WTC11 (cell line): ENCODE data around the gene RPRM. TPM values are rescaled to one million over a fixed set of nuclear protein-coding genes. Genes with fewer than 3 reads are reported as not detected.

Experiments used
- ATAC-seq: fragments of 200-7000 bp; cut with Tn5 transposase; 2 replicates; pipeline ENCODE4 v1.10.0; 2021; ENCODE audit warnings: mild to moderate bottlenecking, moderate library complexity
- CTCF ChIA-PET: fragments of 300-600 bp; sonication (Branson Sonifier 250); formaldehyde crosslinking; loops from one replicate; lab custom pipeline; 2021; ENCODE audit warnings: antibody characterized with exemption; lab: Charles Lee
- POLR2A ChIA-PET: fragments of 350-600 bp; sonication (Branson Sonifier 250); formaldehyde crosslinking; loops from one replicate; lab custom pipeline; 2021; ENCODE audit warnings: antibody characterized with exemption; lab: Charles Lee
- DNase-seq: peaks from one replicate; pipeline ENCODE4 v3.0.0; 2021; ENCODE audit warnings: low spot score
- H3K27ac Mint-ChIP-seq: 2 replicates; pipeline ENCODE4 v1.8.0; 2021; ENCODE audit warnings: mixed read lengths
- H3K27me3 Mint-ChIP-seq: 2 replicates; pipeline ENCODE4 v1.8.0; 2021; ENCODE audit warnings: low read depth, mild to moderate bottlenecking, moderate library complexity, mixed read lengths
- H3K36me3 Mint-ChIP-seq: 2 replicates; pipeline ENCODE4 v1.8.0; 2021; ENCODE audit warnings: mixed read lengths
- H3K4me1 Mint-ChIP-seq: 2 replicates; pipeline ENCODE4 v1.8.0; 2022; ENCODE audit warnings: mixed read lengths
- H3K4me3 Mint-ChIP-seq: 2 replicates; pipeline ENCODE4 v1.8.0; 2021; ENCODE audit warnings: mild to moderate bottlenecking, moderate library complexity, mixed read lengths
- H3K9me3 Mint-ChIP-seq: 2 replicates; pipeline ENCODE4 v1.8.0; 2021; ENCODE audit warnings: mixed read lengths
- ELF4 ChIP-seq: sonication (generic); formaldehyde crosslinking; IDR thresholded peaks from 2 replicates; pipeline ENCODE4 v1.8.1; 2022; ENCODE audit warnings: low read depth, mild to moderate bottlenecking, moderate library complexity, missing genetic modification reagents
- FOXP1 ChIP-seq: sonication (generic); formaldehyde crosslinking; IDR thresholded peaks from 2 replicates; pipeline ENCODE4 v1.8.0; 2022; ENCODE audit warnings: missing genetic modification reagents, mild to moderate bottlenecking, moderate library complexity, borderline replicate concordance
- GRHL2 ChIP-seq: fragments of 250-450 bp; sonication (Bioruptor Pico); IDR thresholded peaks from 2 replicates; pipeline ENCODE4 v1.8.0; 2022; ENCODE audit warnings: mild to moderate bottlenecking, moderate library complexity; ENCODE audit not compliant: insufficient replicate concordance, severe bottlenecking
- GTF2I ChIP-seq: fragments of 250-450 bp; sonication (Bioruptor Pico); conservative IDR thresholded peaks from 2 replicates; pipeline ENCODE4 v1.4.0; 2021; ENCODE audit warnings: mild to moderate bottlenecking
- OVOL2 ChIP-seq: fragments of 250-450 bp; sonication (Bioruptor Pico); IDR thresholded peaks from 2 replicates; pipeline ENCODE4 v1.9.0; 2021; ENCODE audit warnings: mild to moderate bottlenecking, borderline replicate concordance
- RORB ChIP-seq: fragments of 250-450 bp; sonication (Bioruptor Pico); IDR thresholded peaks from 2 replicates; pipeline ENCODE4 v1.9.0; 2021; ENCODE audit warnings: mild to moderate bottlenecking
- ZNF219 ChIP-seq: sonication (generic); formaldehyde crosslinking; IDR thresholded peaks from 2 replicates; pipeline ENCODE4 v1.8.0; 2023; ENCODE audit warnings: missing genetic modification reagents, mild to moderate bottlenecking, borderline replicate concordance
- ZNF263 ChIP-seq: sonication (generic); formaldehyde crosslinking; IDR thresholded peaks from 2 replicates; pipeline ENCODE4 v1.8.1; 2022; ENCODE audit warnings: low read depth, mild to moderate bottlenecking, moderate library complexity, missing genetic modification reagents
- ZNF317 ChIP-seq: sonication (generic); formaldehyde crosslinking; IDR thresholded peaks from 2 replicates; pipeline ENCODE4 v1.8.1; 2023; ENCODE audit warnings: low read depth, mild to moderate bottlenecking, moderate library complexity, missing genetic modification reagents, borderline replicate concordance
- ZNF671 ChIP-seq: fragments of 250-450 bp; sonication (Bioruptor Pico); IDR thresholded peaks from 2 replicates; pipeline ENCODE4 v1.8.0; 2021; ENCODE audit warnings: mild to moderate bottlenecking
- total RNA-seq: library from RNA; stranded (reverse); gene quantifications from 3 replicates; pipeline ENCODE4 v1.2.3, GENCODE V29; 2021
- TF ChIP-seq, protein P1 (sequence below): fragments of 250-450 bp; sonication (Bioruptor Pico); IDR thresholded peaks from 2 replicates; pipeline ENCODE4 v2.1.2; 2022; ENCODE audit warnings: mild to moderate bottlenecking, moderate library complexity
- TF ChIP-seq, protein P2 (sequence below): sonication (generic); formaldehyde crosslinking; IDR thresholded peaks from 2 replicates; pipeline ENCODE4 v1.8.1; 2023; ENCODE audit warnings: mild to moderate bottlenecking, moderate library complexity, missing genetic modification reagents
- TF ChIP-seq, protein P3 (sequence below): sonication (generic); formaldehyde crosslinking; IDR thresholded peaks from 2 replicates; pipeline ENCODE4 v1.8.0; 2022; ENCODE audit warnings: mild to moderate bottlenecking, missing genetic modification reagents
- TF ChIP-seq, protein P4 (sequence below): sonication (generic); formaldehyde crosslinking; IDR thresholded peaks from 2 replicates; pipeline ENCODE4 v1.8.1; 2023; ENCODE audit warnings: mild to moderate bottlenecking, missing genetic modification reagents, moderate library complexity
- TF ChIP-seq, protein P5 (sequence below): sonication (generic); formaldehyde crosslinking; IDR thresholded peaks from 2 replicates; pipeline ENCODE4 v1.8.0; 2023; ENCODE audit warnings: mild to moderate bottlenecking, missing genetic modification reagents

The RPRM gene
- total RNA-seq, 1 experiment from 2014 or later: 28.1 TPM

DNA sequence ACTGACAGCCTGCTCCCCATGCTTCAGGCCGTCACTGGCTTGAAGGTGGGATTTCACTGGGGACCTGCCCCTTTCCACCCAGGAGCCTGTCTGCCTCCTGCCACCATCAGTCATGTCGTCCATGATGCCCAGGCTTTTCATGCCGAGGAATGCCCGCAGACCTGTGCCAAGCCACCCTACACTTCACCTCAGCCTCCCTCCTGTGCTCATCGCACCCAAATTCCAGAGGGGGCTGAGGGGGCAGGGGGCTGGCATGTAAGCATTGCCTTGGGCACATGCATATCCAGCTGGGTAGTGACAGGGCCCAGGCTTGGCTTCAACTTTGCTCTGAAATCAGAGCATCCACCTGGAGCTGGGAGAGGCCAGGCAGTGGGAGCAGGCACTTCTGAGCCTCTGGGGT lies 20.9 kb upstream of the RPRM start (continued):
- no peak for TF ChIP-seq OVOL2 (CRISPR knock-in tag)
- TF ChIP-seq RORB (CRISPR knock-in tag): no peak
- TF ChIP-seq, protein P1, sequence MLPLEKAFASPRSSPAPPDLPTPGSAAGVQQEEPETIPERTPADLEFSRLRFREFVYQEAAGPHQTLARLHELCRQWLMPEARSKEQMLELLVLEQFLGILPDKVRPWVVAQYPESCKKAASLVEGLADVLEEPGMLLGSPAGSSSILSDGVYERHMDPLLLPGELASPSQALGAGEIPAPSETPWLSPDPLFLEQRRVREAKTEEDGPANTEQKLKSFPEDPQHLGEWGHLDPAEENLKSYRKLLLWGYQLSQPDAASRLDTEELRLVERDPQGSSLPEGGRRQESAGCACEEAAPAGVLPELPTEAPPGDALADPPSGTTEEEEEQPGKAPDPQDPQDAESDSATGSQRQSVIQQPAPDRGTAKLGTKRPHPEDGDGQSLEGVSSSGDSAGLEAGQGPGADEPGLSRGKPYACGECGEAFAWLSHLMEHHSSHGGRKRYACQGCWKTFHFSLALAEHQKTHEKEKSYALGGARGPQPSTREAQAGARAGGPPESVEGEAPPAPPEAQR (CRISPR knock-in tag): no peak

DNA sequence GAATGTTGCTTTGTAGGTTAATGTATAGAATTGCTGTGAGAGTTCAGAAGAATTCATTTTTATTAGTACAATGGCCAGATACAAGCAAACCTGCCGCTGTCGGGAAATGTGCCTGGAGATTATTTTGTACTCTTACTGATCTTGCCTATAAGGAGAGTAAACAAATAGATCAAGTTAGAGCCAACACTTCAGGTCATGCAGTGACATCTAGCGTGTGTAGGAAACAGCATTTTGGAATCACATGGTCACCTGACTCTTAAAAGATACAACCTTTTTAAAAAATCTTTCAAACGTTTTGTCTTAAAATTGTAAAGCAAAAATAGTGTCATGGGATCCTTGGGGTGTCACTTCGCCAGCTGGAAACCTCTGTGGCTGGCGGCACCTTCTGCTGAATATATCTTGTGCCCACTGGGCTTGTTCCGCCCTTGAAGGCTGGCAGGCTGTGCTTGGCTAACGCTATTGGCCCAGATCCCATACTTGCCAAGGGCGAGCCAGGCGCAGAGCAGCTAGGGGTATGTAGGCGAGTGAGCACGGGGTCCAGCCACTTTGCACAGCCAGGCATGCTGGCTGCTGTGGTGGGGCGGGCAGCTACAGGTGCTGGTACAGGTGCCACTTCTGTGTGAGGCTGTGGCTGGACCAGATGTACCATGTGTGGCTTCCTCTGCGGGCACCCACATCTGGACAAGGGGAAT lies 19.5 kb upstream of the RPRM start:
- peaks cover 27% of the 10 kb centered on the region for H3K4me1 Mint-ChIP-seq
- no peak; the same call in 1 of the 2 replicates for ATAC-seq
- CTCF ChIA-PET: interaction anchor here (1.0 to 1.2 kb wide), 2 partner anchors 19 kb away, joined by 3 read pairs; no protein-coding TSS in a partner anchor

DNA sequence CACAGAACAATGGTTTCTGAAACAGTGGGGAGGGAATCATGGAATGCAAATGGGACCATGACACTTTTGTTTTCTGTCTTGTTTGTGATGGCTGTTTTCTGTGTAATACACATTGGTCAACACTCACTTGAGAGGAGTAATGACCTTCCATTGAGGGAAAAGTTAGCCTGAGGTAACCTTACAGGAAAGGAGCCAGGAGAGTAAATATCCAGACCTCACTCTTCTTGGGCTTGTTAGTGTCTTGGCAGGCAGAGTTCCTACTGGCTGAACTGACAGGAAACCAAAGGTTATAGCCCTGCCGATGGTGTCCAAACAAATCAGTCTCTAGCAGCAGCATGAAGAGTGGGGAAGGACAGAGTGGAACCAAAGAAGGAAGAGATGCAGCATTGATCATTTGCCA lies 17.2 kb upstream of the RPRM start:
- H3K27ac Mint-ChIP-seq: peak overlapping the region; percentile 88; the same call in 1 of the 2 replicates
- H3K4me1 Mint-ChIP-seq: peaks cover 27% of the 10 kb centered on the region
- ATAC-seq (peak; percentile 91), DNase-seq (no peak)
- H3K36me3 Mint-ChIP-seq: no peaks in the 10 kb centered on the region
- no peak for TF ChIP-seq ELF4 (CRISPR knock-in tag)
- TF ChIP-seq GRHL2 (CRISPR knock-in tag): no peak
- H3K4me3 Mint-ChIP-seq: no peak overlapping the region
- no peaks in the 10 kb centered on the region for H3K27me3 Mint-ChIP-seq
- ChIA-PET POLR2A (no interaction called here), CTCF (interaction anchor here (1.0 kb wide), 1 partner anchor 17 kb away, joined by 4 read pairs; the partner anchor contains the start of gene RPRM)
- no peaks in the 10 kb centered on the region for H3K9me3 Mint-ChIP-seq

More for the DNA sequence above, 19.5 kb upstream of the RPRM start:
- H3K9me3 Mint-ChIP-seq: no peaks in the 10 kb centered on the region
- TF ChIP-seq, protein P2, sequence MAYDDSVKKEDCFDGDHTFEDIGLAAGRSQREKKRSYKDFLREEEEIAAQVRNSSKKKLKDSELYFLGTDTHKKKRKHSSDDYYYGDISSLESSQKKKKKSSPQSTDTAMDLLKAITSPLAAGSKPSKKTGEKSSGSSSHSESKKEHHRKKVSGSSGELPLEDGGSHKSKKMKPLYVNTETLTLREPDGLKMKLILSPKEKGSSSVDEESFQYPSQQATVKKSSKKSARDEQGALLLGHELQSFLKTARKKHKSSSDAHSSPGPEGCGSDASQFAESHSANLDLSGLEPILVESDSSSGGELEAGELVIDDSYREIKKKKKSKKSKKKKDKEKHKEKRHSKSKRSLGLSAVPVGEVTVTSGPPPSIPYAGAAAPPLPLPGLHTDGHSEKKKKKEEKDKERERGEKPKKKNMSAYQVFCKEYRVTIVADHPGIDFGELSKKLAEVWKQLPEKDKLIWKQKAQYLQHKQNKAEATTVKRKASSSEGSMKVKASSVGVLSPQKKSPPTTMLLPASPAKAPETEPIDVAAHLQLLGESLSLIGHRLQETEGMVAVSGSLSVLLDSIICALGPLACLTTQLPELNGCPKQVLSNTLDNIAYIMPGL (CRISPR knock-in tag): no peak
- TF ChIP-seq, protein P3, sequence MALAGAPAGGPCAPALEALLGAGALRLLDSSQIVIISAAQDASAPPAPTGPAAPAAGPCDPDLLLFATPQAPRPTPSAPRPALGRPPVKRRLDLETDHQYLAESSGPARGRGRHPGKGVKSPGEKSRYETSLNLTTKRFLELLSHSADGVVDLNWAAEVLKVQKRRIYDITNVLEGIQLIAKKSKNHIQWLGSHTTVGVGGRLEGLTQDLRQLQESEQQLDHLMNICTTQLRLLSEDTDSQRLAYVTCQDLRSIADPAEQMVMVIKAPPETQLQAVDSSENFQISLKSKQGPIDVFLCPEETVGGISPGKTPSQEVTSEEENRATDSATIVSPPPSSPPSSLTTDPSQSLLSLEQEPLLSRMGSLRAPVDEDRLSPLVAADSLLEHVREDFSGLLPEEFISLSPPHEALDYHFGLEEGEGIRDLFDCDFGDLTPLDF (CRISPR knock-in tag): no peak
- no peak for TF ChIP-seq FOXP1 (CRISPR knock-in tag)
- no peak for TF ChIP-seq ZNF671 (CRISPR knock-in tag)
- no peak for TF ChIP-seq ZNF263
- no peak for TF ChIP-seq ZNF219
- TF ChIP-seq, protein P4, sequence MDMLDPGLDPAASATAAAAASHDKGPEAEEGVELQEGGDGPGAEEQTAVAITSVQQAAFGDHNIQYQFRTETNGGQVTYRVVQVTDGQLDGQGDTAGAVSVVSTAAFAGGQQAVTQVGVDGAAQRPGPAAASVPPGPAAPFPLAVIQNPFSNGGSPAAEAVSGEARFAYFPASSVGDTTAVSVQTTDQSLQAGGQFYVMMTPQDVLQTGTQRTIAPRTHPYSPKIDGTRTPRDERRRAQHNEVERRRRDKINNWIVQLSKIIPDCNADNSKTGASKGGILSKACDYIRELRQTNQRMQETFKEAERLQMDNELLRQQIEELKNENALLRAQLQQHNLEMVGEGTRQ: no peak
- TF ChIP-seq GTF2I: no peak
- TF ChIP-seq, protein P5, sequence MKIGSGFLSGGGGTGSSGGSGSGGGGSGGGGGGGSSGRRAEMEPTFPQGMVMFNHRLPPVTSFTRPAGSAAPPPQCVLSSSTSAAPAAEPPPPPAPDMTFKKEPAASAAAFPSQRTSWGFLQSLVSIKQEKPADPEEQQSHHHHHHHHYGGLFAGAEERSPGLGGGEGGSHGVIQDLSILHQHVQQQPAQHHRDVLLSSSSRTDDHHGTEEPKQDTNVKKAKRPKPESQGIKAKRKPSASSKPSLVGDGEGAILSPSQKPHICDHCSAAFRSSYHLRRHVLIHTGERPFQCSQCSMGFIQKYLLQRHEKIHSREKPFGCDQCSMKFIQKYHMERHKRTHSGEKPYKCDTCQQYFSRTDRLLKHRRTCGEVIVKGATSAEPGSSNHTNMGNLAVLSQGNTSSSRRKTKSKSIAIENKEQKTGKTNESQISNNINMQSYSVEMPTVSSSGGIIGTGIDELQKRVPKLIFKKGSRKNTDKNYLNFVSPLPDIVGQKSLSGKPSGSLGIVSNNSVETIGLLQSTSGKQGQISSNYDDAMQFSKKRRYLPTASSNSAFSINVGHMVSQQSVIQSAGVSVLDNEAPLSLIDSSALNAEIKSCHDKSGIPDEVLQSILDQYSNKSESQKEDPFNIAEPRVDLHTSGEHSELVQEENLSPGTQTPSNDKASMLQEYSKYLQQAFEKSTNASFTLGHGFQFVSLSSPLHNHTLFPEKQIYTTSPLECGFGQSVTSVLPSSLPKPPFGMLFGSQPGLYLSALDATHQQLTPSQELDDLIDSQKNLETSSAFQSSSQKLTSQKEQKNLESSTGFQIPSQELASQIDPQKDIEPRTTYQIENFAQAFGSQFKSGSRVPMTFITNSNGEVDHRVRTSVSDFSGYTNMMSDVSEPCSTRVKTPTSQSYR (CRISPR knock-in tag): no peak
- TF ChIP-seq ZNF317 (CRISPR knock-in tag): no peak
- no peak overlapping the region for H3K27ac Mint-ChIP-seq
- H3K4me3 Mint-ChIP-seq: no peak overlapping the region
- no peak for DNase-seq
- H3K27me3 Mint-ChIP-seq: no peaks in the 10 kb centered on the region
- no peaks in the 10 kb centered on the region for H3K36me3 Mint-ChIP-seq
- POLR2A ChIA-PET: no interaction called here
